Lung (tissue), 12 donors: ENCODE data around the gene U2SURP. TPM values are rescaled to one million over a fixed set of nuclear protein-coding genes. Genes with fewer than 3 reads are reported as not detected.
A peak's percentile ranks its signal among the peaks of the same experiment; 100 is the strongest.

ENCODE experiments used
- ATAC-seq: fragments of 200-7000 bp; cut with Tn5 transposase; one replicate; pipeline ENCODE4 v1.9.1; 2020; ENCODE audit warnings: moderate number of reproducible peaks; ENCODE audit not compliant: insufficient read depth, low FRiP score
- DNase-seq, 3 donors: peaks; one replicate each; pipeline ENCODE4 v3.0.0-alpha.2; 2013 to 2017
- H3K27ac ChIP-seq, 2 donors: one replicate each; pipeline ENCODE4 v1.5.1; 2013; ENCODE audit warnings: mild to moderate bottlenecking in 2 of 2, moderate library complexity in 2 of 2, control low read depth in 1 of 2, inconsistent platforms in 1 of 2, low read depth in 1 of 2, low read length in 1 of 2
- H3K27me3 ChIP-seq, 3 donors: one replicate each; pipeline ENCODE4 v1.5.1; 2013; ENCODE audit warnings: low read length in 2 of 3; ENCODE audit not compliant: control insufficient read depth in 3 of 3, insufficient read depth in 3 of 3
- H3K36me3 ChIP-seq, 4 donors: one replicate each; pipeline ENCODE4 v1.5.1; 2013; ENCODE audit warnings: low read length in 4 of 4, mild to moderate bottlenecking in 1 of 4, moderate library complexity in 1 of 4; ENCODE audit not compliant: control insufficient read depth in 4 of 4, insufficient read depth in 4 of 4
- H3K4me1 ChIP-seq, 5 donors: one replicate each; pipeline ENCODE4 v1.5.1; 2013; ENCODE audit warnings: low read length in 5 of 5, mild to moderate bottlenecking in 2 of 5, moderate library complexity in 1 of 5; ENCODE audit not compliant: control insufficient read depth in 5 of 5, insufficient read depth in 5 of 5
- H3K4me3 ChIP-seq: one replicate; pipeline ENCODE4 v1.5.1; 2013; ENCODE audit warnings: mild to moderate bottlenecking, control low read depth, moderate library complexity
- H3K9ac ChIP-seq, 2 donors: one replicate each; pipeline ENCODE4 v1.5.1; 2013; ENCODE audit warnings: low read length in 2 of 2, control low read depth in 1 of 2; ENCODE audit not compliant: insufficient read depth in 1 of 2
- H3K9me3 ChIP-seq, 4 donors: one replicate each; pipeline ENCODE4 v1.5.1; 2013; ENCODE audit warnings: low read length in 3 of 4, mild to moderate bottlenecking in 1 of 4, moderate library complexity in 1 of 4; ENCODE audit not compliant: control insufficient read depth in 4 of 4, insufficient read depth in 3 of 4
- WGBS, 2 donors: extraction: QIAGEN DNeasy Blood & Tissue Kit; methylation state at CpG; one replicate each; pipeline ENCODE4 v1.1.7; 2013; 5-methylcytosine and 5-hydroxymethylcytosine counted together
- polyA plus RNA-seq, 2 donors: library from polyadenylated mRNA; stranded (reverse); fragments of 200-250 nt; gene quantifications; one replicate each; pipeline ENCODE4 v1.2.1, GENCODE V29; 2013
- total RNA-seq, 2 donors: library from RNA; depleted of rRNA in 1 of 2; stranded (reverse); fragments of >200 nt in 1 of 2; gene quantifications; one replicate each; pipeline ENCODE4 v1.2.1, GENCODE V29; 2014 to 2021
- TF ChIP-seq, protein P1 (sequence below): IDR thresholded peaks from 2 replicates; pipeline ENCODE4 v1.5.1; 2012; ENCODE audit warnings: mild to moderate bottlenecking; ENCODE audit errors: control extremely low read depth, extremely low read depth
- donor health status: control.
- donor health status: control.
- donor health status: Bipolar disorder and iron deficiency.
- donor health status: healthy.
- donor health status: DM: yes; HTN: yes; CAD: no.

Gene U2SURP
- total and polyA plus RNA-seq, 4 donors: 25.7 to 167 (median 46.2) TPM

DNA sequence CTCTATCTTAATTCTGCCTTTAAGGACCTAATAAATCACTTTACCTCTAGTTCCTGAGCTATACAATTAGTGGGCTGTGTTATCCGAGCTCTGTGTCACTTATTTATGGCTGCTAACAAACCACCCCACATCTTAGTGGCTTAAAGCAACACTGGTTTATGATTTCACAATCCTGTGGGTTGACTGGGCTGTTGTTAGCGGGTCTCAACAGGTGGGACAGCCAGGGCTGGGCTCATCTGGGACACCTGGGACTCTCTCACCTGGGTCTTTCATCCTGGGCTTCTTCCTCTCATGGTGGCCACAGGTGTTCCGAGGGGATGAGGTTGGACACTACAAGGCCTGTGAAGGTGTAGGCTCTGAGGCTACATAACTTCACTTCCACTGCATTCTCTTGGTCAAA lies 82.4 kb downstream of the U2SURP start:
- no peak overlapping the region for H3K9ac ChIP-seq
- no peaks in the 10 kb centered on the region for H3K36me3 ChIP-seq
- WGBS, 2 donors: 63 to 79% methylated on average over 3 of the region's 3 CpGs

DNA sequence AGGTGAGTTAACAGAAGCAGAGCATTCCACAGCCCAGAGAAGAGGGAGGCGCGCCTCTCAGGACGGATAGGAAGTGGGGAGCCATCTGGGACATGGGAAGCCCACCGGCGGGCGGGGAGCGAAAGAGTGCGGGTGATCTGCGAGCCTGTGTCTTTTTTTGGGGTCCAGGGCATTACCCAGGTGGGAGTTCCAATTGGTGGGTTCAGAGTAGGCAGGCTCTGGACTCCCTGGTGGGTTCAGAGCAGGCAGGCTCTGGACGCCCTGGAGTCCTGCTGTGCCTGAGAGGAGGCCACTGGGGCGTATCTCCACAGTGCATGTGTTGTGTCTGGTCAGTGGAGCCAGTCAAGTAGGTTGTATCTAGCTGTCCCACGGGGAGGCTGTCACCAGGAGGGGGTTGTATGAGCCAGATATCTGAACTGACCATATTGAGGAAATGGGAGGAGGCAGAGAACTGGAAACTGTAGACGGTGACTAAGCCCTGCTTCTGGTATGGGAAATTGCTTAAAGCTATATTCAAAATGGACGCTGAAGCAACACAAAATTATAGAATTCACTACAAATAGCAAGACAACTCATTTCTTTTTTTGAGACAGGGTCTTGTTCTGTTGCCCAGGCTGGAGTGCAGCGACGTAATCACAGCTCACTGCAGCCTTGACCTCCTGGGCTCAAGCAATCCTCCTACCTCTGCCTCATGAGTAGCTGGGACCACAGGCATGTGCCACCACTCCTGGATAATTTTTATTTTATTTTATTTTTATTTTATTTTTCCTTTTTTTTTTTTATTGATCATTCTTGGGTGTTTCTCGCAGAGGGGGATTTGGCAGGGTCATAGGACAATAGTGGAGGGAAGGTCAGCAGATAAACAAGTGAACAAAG lies 83.7 kb downstream of the U2SURP start:
- TF ChIP-seq, protein P1, sequence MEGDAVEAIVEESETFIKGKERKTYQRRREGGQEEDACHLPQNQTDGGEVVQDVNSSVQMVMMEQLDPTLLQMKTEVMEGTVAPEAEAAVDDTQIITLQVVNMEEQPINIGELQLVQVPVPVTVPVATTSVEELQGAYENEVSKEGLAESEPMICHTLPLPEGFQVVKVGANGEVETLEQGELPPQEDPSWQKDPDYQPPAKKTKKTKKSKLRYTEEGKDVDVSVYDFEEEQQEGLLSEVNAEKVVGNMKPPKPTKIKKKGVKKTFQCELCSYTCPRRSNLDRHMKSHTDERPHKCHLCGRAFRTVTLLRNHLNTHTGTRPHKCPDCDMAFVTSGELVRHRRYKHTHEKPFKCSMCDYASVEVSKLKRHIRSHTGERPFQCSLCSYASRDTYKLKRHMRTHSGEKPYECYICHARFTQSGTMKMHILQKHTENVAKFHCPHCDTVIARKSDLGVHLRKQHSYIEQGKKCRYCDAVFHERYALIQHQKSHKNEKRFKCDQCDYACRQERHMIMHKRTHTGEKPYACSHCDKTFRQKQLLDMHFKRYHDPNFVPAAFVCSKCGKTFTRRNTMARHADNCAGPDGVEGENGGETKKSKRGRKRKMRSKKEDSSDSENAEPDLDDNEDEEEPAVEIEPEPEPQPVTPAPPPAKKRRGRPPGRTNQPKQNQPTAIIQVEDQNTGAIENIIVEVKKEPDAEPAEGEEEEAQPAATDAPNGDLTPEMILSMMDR: no peak
- Histone ChIP-seq H3K27me3 (no peaks in the 10 kb centered on the region), H3K27ac (no peak overlapping the region), H3K4me3 (no peak overlapping the region), H3K9ac (no peak overlapping the region), H3K4me1 (no peaks in the 10 kb centered on the region), H3K36me3 (no peaks in the 10 kb centered on the region), H3K9me3 (peaks cover 0 to 3% (median 0%) of the 10 kb centered on the region in 4 donors)
- DNase-seq: no peak
- peak; percentile 47 for ATAC-seq
- 80 to 88% methylated on average over 17 of the region's 17 CpGs for WGBS, 2 donors

More for the DNA sequence above, 82.4 kb downstream of the U2SURP start:
- DNase-seq (no peak), ATAC-seq (no peak)
- no peak overlapping the region for H3K27ac ChIP-seq
- H3K4me3 ChIP-seq: no peak overlapping the region
- H3K9me3 ChIP-seq: peaks cover 0 to 3% (median 0%) of the 10 kb centered on the region in 4 donors
- no peaks in the 10 kb centered on the region for H3K27me3 ChIP-seq
- no peaks in the 10 kb centered on the region for H3K4me1 ChIP-seq
- TF ChIP-seq, protein P1: no peak

DNA sequence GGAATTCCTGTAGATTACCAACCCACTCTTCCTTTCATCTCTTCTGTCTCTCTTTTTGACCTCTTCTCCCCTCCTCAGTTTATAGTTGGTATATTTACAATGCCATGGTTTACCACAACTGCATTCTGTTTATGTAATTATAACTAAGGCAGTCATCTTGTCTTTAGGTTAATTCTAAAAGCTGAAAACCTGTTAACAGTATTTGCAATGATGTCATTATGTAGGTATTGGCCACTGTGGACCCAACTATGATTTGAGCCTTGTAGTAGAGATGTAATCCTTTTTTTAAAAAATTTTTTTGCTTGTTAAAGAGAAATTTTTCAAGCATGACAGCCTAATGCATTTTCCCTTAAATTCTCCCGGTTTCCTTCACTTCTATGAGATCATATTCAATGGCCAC lies 87.5 kb downstream of the U2SURP start:
- 93 to 98% methylated on average over 1 of the region's 1 CpG for WGBS, 2 donors
- TF ChIP-seq, protein P1: no peak
- no peaks in the 10 kb centered on the region for H3K27me3 ChIP-seq
- no peaks in the 10 kb centered on the region for H3K36me3 ChIP-seq
- H3K9ac ChIP-seq: no peak overlapping the region
- ATAC-seq (no peak), DNase-seq (no peak)
- no peaks in the 10 kb centered on the region for H3K9me3 ChIP-seq
- H3K4me3 ChIP-seq: no peak overlapping the region
- H3K4me1 ChIP-seq: no peaks in the 10 kb centered on the region
- H3K27ac ChIP-seq: no peak overlapping the region
